HG02840 (cell line): ENCODE results near the gene SLC25A47.
"Not testable (repeated sequence)": the region's sequence is repeated elsewhere in the genome, so short reads cannot be mapped to it uniquely, and the experiment has no call there.

Source experiments
- ATAC-seq: cut with Tn5 transposase; IDR thresholded peaks from one replicate; pipeline ENCODE4 v1.9.1; 2021; ENCODE audit warnings: mild to moderate bottlenecking, moderate library complexity, moderate number of reproducible peaks; ENCODE audit not compliant: unreplicated experiment, low FRiP score

SLC25A47 gene

GRCh38 chr14:100288382-100289185 lies 34.6 kb upstream of the SLC25A47 start:
- no peak for ATAC-seq

DNA sequence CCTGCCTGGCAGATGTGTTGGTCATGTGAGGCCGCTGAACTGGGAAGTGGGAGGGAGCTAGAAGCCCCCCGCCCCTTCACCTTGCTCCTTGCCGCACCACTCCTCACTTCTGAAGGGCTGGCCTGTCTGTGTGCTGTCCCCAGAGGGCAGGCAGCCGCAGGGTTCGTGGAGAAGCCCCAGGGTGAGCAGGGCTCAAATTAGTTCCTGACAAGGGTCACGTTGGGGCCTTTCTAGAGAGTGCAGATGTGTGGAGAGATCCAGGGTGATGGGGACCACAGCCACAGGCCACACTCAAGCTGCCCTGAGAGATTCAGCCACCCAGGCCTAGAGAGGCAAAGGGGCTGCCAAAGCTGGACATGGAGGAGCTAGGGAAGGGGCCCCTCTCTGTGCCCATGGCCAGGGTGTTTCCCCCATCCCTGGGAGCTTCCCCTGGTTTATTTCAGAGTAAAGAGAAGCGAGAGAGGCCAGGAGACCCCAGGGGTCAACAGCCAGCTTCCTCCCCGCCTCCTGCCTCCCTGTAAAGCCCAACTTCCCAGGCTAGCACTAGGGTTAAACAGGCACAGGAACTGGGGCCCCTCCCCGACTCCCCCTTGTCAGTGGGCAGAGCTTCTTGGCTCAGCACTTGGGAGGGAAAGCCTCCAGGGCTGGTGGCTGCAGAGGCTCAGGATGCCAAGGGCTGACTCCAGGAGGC lies 33.1 kb upstream of the SLC25A47 start:
- ATAC-seq = no peak

DNA sequence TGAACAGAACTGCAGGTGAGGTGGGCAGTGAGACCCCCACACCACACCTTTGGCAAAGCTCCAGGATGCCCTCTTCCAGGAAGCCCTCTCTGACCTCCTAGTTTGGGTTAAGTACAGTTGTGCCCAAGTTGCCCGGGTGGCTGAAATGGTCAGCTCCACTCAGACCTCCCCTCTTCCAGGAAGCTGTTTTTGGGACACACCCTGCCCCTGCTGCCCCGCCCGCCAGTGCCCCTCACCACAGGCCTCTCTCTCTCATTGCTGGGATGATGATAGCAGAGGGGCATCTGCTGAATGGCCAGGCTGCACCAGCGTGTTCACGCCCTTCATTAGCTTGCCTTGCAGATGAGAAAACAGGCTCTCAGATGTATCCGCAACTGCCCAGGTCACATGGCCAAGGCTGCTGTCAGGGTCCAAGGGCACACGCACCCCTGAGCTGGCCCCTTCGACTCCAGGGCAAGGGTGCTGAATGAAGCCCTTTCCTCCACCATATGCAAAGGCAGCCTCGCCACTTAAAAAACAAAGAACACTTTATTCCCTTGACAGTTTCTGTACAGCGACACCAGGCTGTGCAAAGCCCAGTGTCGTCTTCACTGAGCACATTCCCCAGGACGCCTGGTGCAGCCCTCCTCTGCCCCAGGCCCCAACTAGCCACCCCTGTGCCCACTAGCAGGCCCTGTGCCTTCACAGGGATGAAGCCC lies 32.4 kb upstream of the SLC25A47 start:
- no peak for ATAC-seq

DNA sequence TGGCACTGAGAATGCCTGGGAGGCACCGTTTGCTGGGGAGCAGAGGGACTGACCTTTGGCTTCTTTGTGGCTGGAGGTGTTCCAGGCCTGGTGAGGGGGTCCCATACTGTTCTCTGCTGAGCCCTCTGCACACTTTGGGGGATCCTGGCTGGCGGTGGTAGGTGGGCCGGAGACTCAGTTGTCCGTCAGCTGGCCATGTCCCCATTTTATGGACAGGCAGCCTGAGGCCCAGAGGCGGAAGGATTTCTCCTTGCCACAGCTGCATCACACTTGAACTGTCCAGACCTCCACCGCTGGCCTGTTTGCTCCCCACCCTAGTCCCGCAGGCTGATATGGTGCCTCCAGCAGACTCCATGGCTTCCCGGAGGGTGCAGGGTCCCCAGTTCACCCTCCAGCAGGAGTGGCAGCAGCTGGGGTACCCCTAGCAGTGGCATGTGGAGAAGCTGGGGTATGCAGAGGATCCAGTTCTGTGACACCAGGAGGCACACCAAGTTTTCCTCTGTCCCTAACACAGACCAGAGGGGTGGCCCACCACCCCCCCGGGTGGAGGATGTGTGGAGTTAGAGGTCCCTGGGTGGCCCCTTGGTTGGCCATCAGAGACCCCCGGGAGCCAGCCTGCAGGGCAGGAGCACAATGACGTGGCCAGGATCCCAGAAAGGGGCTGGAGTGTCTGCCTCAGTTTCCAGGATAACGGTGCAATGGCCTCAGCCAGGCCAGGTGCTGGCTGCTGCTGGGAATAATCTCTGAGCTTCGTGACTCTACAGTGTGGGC lies 31.6 kb upstream of the SLC25A47 start:
- ATAC-seq = no peak

GRCh38 chr14:100292301-100292775 lies 30.8 kb upstream of the SLC25A47 start:
- no peak for ATAC-seq

DNA sequence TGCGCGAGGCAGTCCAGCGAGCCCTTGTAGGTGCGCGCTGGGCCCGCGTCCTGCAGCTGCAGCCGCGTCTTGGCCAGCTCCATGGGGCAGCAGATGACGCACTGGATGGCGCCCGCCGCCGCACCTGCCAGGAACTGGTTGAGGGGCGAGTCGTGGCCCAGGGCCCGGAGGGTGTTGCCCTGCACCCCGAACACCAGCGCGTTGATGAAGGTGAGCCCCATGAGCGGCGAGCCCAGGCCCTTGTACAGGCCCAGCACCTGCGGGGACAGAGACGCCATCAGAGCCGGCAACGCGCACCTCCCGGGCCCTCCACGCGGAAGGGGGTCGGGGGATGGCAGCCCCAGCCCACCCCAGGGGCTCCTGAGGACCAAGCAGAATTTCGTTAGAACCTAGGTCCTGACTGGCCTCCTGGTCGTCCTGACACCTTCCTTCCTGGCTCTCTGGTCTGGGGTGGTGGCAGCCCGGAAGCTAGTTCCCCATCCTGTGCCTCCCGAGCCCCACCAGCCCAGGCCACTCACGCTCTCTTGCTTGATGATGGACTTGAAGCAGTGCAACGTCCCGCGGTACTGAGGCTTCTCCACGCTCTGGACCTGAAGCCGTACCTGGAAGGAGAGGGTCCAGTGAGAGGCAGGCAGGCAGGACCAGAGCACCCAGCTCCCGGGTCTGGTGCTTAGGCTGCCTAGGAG lies 30.2 kb upstream of the SLC25A47 start:
- no peak for ATAC-seq

GRCh38 chr14:100293497-100294212 lies 29.5 kb upstream of the SLC25A47 start:
- ATAC-seq = no peak

DNA sequence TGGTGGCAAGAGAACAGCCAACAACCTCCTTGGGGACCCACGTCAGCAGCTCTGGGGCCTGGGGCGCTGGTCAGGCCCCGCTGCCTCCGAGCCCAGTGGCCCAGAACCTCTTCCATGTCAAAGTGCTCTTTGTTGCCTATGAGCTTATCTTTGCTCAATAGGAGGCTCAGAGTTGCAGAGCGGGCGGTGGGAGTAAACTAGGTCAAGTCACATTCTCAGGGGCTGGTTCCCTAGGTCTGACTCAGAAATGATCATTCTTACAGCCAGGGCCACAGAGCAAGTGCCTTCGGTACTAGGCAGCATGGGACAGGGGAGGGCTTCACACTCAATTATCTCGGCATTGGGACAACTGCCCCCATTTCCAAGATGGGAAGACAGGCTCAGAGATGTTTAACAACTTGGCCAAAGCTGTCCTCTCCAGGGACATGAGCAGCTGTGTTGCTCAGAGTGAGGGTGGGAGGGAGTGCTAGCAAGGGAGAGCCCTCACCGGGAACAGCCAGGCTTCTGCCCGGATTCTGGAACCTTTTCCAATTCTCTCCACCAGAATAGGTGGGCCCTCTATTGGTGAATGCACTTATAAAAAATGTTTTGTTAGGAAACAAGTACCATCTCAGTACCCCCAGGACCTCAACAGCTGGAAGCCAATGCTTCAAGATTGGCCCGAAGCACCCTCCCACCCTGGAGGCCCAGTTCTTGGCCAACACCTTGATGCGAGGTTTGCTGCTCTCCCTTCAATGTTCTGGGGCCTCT lies 28.8 kb upstream of the SLC25A47 start:
- ATAC-seq = no peak

GRCh38 chr14:100294963-100295330 lies 28.2 kb upstream of the SLC25A47 start:
- no peak for ATAC-seq

DNA sequence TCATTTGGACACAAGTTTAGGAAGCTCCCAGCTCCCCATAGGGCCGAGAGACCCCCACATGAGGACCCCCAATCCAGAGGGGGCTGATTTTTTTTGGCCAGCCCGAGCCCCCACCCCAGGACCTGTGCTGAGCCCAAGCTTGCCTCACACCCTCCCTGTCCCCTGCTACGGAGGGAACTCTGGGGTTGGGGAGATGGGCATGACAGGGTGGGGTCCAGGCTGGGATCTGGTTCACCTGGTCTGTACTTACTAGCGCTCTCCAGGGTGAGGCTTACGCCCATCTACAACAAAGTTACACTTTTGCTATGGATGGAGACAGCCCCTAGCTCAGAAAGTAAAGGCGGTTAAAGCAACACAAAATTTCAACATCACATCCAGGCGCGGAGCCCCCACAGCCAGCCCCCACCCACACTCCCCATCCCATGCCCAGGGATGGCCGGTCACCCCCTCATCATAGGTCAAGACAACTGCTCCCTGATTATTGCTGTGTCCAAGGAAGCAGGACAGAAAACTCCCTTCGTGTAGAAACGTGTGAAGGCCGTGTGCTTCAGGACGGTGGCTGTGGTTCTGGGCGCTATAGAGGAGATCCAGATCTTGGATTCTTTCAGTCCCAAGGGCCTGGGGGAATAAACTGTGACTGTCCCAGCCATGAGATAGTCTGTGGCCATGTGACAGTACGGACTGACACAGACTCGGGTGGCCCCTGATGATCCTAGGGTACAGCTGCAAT lies 27.6 kb upstream of the SLC25A47 start:
- no peak for ATAC-seq

- ATAC-seq = no peak
These were observed 27.0 kb upstream of the SLC25A47 start for GRCh38 chr14:100296106-100296651.

DNA sequence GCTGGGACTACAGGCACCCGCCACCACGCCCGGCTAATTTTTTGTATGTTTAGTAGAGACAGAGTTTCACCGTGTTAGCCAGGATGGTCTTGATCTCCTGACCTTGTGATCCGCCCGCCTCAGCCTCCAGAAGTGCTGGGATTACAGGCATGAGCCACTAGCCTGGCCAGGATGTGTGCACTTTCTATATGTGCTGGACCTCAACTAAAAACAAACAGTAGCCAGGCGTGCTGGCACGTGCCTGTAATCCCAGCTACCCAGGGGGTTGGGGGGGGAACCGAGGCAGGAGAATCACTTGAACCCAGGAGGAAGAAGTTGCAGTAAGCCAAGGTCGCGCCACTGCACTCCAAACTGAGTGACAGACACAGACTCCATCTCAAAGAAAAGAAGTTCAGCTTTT lies 26.4 kb upstream of the SLC25A47 start:
- not testable (repeated sequence) for ATAC-seq

DNA sequence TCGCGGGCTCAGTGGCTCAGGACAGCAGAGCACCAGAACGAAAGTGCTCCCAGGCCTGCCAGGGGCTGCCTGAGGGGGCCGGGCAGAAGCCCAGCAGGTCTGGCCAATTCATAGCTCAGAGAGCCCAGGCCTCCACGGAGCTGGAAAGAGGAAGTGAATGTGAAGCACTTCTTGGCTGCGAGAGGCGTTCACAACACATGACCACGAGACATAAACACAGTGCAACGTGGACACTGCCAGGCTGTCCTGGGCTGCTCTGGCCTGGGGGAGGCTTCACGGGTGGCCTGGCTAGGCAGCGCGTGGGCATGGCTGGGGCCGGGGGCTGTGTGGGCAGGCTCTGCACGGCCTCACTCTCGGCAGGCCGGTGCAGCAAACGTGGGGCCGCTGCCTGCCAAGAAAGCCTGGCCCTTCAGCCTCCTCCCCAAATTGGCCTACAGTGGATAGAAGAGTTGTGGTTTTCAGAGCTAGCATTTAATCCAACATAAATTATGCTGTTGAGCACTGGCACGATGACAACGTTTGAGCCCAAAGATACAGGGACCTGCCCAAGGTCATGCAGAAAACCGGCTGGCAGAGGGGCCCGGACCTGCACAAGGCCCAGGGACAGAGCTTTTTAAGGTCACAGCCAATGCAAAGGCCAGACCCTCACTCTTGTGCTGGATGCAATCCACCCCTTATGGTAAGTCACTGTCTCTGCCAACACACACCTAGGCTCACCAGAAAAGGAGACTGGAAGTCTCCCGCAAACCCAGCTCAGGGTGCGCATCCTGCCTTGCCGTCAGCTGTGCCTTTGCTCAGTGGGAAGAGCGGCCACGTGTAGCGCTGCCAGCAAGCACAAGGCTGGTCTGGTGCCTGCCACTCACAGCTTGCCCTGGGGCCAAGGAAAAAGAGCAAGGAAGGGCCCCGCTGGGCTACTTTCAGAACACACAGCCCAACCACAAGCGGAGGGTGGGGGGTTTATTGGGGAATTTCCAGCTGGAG lies 25.5 kb upstream of the SLC25A47 start:
- ATAC-seq = no peak

GRCh38 chr14:100298551-100299237 lies 24.4 kb upstream of the SLC25A47 start:
- ATAC-seq = no peak

DNA sequence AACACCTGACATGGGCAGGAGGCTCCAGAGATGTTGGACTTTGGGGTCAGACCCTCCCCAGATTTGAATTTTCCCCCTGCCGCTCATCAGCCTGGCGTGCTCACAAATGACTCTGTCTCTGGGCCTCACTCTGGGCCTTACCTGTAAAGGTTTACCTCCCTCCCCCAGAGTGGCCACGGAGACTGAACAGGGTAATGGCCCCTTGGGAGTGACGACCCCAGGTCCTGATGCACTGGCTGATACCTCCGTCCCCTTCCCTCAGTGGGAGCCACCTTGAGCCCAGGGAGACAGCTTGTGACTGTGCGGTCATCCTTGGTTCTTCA lies 23.9 kb upstream of the SLC25A47 start:
- no peak for ATAC-seq

GRCh38 chr14:100302616-100303015 lies 20.5 kb upstream of the SLC25A47 start:
- ATAC-seq = no peak
